ENCODE measurements around the gene STAB1. TPM values are rescaled to one million over a fixed set of nuclear protein-coding genes. Genes with fewer than 3 reads are reported as not detected.

STAB1 gene
- total and polyA plus RNA-seq, 2 of the 8 experiments (the other 6 are each of a cell fraction or from before 2014, with no cell fraction given), result 1.0 to 1.9 TPM

- TF ChIP-seq POU5F1 (IDR thresholded peaks at IDR 0.05; ENCODE audit: low read depth, low read length) (no peak), NANOG (IDR thresholded peaks at IDR 0.05; ENCODE audit: insufficient read depth, low read depth, low read length, poor library complexity, severe bottlenecking) (no peak), TEAD4 (IDR thresholded peaks at IDR 0.05; ENCODE audit: low read depth, low read length) (no peak), POLR2AphosphoS5 (IDR thresholded peaks at IDR 0.05; ENCODE audit: low read depth, low read length) (no peak)
These were observed 72.9 kb downstream of the STAB1 start (continued) for GRCh38 chr3:52568069-52568468.
